ENCODE measurements around the gene ST6GALNAC6. TPM values are rescaled to one million over a fixed set of nuclear protein-coding genes. Genes with fewer than 3 reads are reported as not detected.

Gene ST6GALNAC6
- total and polyA plus RNA-seq, 10 of the 15 experiments (the other 5 are each of a cell fraction or from before 2014, with no cell fraction given) = 0.40 to 27.0 (median 16.8) TPM

DNA sequence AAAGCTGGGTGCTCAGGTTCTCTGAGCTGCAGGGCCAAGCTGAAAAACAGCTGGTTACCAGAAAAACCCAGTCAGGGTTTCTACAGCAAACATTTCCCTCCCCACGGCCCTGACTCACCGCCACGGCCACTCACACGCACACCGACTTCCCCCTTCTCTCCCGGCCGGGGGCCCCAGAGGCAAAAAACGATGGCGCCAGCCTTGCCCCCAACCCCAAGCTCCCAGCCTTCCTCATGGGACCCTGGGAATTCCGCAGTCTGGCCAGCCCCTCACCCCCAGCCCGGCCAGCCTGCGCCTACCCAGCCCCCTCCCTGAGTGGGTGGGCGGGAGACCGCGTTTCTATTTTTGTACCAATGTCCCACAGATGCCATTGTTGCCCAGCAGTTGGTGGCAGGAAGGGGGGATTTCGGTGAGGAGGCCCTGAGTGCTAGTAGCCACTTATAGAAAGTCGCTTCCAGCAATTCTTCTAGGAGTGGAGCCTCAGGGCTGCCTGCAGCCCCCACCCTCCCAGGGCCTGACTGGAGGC is 63.3 kb downstream of the ST6GALNAC6 start:
- ChIA-PET SMC1A (ENCODE audit: uncharacterized antibody, unreplicated experiment) (interaction anchor here (0.6 kb wide), 1 partner anchor 381 kb away, joined by 3 read pairs; no protein-coding TSS in a partner anchor), RAD21 (ENCODE audit: unreplicated experiment) (no interaction called here), POLR2A (no interaction called here), CTCF (no interaction called here)
- Histone ChIP-seq H3K4me1 (ENCODE audit: control insufficient read depth, insufficient read depth, low read length) (no peaks in the 10 kb centered on the region; the same call in 1 of the 2 replicates), H3K4me2 (ENCODE audit: control insufficient read depth, insufficient read depth) (no peak overlapping the region), H4K20me1 (ENCODE audit: control insufficient read depth, insufficient read depth) (no peaks in the 10 kb centered on the region), H3K4me3 (no peak overlapping the region), H3K9me3 (replicated peaks; ENCODE audit: control insufficient read depth, insufficient read depth, low read length) (no peaks in the 10 kb centered on the region), H3K27ac (ENCODE audit: control insufficient read depth, insufficient read depth) (no peak overlapping the region), H2AFZ (ENCODE audit: control insufficient read depth, low read depth, low read length) (no peak overlapping the region), H3K79me2 (ENCODE audit: control insufficient read depth, insufficient read depth, low read length) (no peaks in the 10 kb centered on the region), H3K27me3 (replicated peaks in 1 of 2; ENCODE audit: control insufficient read depth in 2 of 2, insufficient read depth in 2 of 2, low read length in 1 of 2) (no peaks in the 10 kb centered on the region; a peak in 1 of 4 replicates), H3K36me3 (ENCODE audit: control insufficient read depth in 2 of 2, insufficient read depth in 2 of 2, low read length in 1 of 2) (no peaks in the 10 kb centered on the region), H3K9ac (ENCODE audit: control insufficient read depth, insufficient read depth, low read length) (no peak overlapping the region)
- BruUV-seq (replicated peaks) = no TSS peak
- in situ Hi-C loops (cut with MboI) = no loop called here
- FAIRE-seq (no peak), DNase-seq (ENCODE audit: low read depth, low spot score) (no peak), ATAC-seq (no peak)
- no peak for TF ChIP-seq CBX5 (IDR thresholded peaks at IDR 0.05; ENCODE audit: low read depth)
- no peak for TF ChIP-seq POLR2AphosphoS5 (IDR thresholded peaks at IDR 0.05; ENCODE audit: low read length)
- TF ChIP-seq RBBP5 (conservative IDR thresholded peaks at IDR 0.05) = no peak
- TF ChIP-seq POLR2A (IDR thresholded peaks at IDR 0.05; ENCODE audit: low read depth, low read length) = no peak
- no peak for TF ChIP-seq JUND (IDR thresholded peaks at IDR 0.05; ENCODE audit: low read depth, low read length)
- TF ChIP-seq SRF (IDR thresholded peaks at IDR 0.05; ENCODE audit: low read depth in 2 of 2, low read length in 2 of 2) = no peak
- no peak for TF ChIP-seq MTA2 (IDR thresholded peaks at IDR 0.05; ENCODE audit: low read depth)
- TF ChIP-seq JUNB (IDR thresholded peaks at IDR 0.05) = no peak
- TF ChIP-seq, protein P1, sequence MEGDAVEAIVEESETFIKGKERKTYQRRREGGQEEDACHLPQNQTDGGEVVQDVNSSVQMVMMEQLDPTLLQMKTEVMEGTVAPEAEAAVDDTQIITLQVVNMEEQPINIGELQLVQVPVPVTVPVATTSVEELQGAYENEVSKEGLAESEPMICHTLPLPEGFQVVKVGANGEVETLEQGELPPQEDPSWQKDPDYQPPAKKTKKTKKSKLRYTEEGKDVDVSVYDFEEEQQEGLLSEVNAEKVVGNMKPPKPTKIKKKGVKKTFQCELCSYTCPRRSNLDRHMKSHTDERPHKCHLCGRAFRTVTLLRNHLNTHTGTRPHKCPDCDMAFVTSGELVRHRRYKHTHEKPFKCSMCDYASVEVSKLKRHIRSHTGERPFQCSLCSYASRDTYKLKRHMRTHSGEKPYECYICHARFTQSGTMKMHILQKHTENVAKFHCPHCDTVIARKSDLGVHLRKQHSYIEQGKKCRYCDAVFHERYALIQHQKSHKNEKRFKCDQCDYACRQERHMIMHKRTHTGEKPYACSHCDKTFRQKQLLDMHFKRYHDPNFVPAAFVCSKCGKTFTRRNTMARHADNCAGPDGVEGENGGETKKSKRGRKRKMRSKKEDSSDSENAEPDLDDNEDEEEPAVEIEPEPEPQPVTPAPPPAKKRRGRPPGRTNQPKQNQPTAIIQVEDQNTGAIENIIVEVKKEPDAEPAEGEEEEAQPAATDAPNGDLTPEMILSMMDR (IDR thresholded peaks at IDR 0.05 in 2 of 3, conservative IDR thresholded peaks at IDR 0.05 in 1 of 3; ENCODE audit: control insufficient read depth in 2 of 3, extremely low read depth in 1 of 3, insufficient read depth in 1 of 3, low read depth in 3 of 3, low read length in 3 of 3) = no peak
- TF ChIP-seq, protein P2, sequence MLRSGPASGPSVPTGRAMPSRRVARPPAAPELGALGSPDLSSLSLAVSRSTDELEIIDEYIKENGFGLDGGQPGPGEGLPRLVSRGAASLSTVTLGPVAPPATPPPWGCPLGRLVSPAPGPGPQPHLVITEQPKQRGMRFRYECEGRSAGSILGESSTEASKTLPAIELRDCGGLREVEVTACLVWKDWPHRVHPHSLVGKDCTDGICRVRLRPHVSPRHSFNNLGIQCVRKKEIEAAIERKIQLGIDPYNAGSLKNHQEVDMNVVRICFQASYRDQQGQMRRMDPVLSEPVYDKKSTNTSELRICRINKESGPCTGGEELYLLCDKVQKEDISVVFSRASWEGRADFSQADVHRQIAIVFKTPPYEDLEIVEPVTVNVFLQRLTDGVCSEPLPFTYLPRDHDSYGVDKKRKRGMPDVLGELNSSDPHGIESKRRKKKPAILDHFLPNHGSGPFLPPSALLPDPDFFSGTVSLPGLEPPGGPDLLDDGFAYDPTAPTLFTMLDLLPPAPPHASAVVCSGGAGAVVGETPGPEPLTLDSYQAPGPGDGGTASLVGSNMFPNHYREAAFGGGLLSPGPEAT (IDR thresholded peaks at IDR 0.05; ENCODE audit: low read depth) = no peak
- no peak for TF ChIP-seq TARDBP (IDR thresholded peaks at IDR 0.05; ENCODE audit: borderline replicate concordance)
- no peak for TF ChIP-seq ESRRA (IDR thresholded peaks at IDR 0.05; ENCODE audit: low read length)
- TF ChIP-seq RB1 (IDR thresholded peaks at IDR 0.05; ENCODE audit: borderline replicate concordance) = no peak
- 4% methylated on average over 16 of the region's 17 CpGs for WGBS (ENCODE audit: insufficient coverage, insufficient replicate concordance, low lambda C conversion rate, missing lambda C conversion rate)
- intact Hi-C loops (cut with micrococcal nuclease; ENCODE audit: unreplicated experiment) = no loop called here

Small RNA genes lying within 50 kb of the gene (microRNA-seq; reads per million reads assigned to microRNA genes)
- not detected for gene MIR4672

Small RNA genes lying within 50 kb of the gene (small RNA-seq; reads per million reads assigned to genes)
- gene MIR4672 (0.12 reads per million), gene RNA5SP296 (not detected)

Other genes with a start within 250 kb of the ST6GALNAC6 start
Only the 7 nearest of the 17 such genes appear.
- 62.8 and 79.6 TPM in 2 replicates for gene FPGS, start 96.7 kb downstream of the ST6GALNAC6 start, total RNA-seq (2014; rRNA removed)
- gene FPGS, start 96.7 kb downstream of the ST6GALNAC6 start, total RNA-seq (2014; rRNA removed; fragmentation: Illumina TruSeq; extraction: Trizol) = 43.3 and 44.4 TPM in 2 replicates
- gene FPGS, start 96.7 kb downstream of the ST6GALNAC6 start, total RNA-seq (2021) = 89.3 and 98.3 TPM in 2 replicates
- 34.1 and 64.4 TPM in 2 replicates for gene FPGS, start 96.7 kb downstream of the ST6GALNAC6 start, polyA plus RNA-seq (2011; rRNA removed)
- 49.0 and 81.2 TPM in 2 replicates for gene FPGS, start 96.7 kb downstream of the ST6GALNAC6 start, polyA plus RNA-seq (2014; fragmentation: Illumina TruSeq; extraction: Trizol)
- gene FPGS, start 96.7 kb downstream of the ST6GALNAC6 start, polyA plus RNA-seq (2014; fragmentation: Nextera tagmentation; extraction: Ambion mirVana) = 1 to 10 TPM; 1.2 to 8.2 TPM
- 88.1 and 95.0 TPM in 2 replicates for gene FPGS, start 96.7 kb downstream of the ST6GALNAC6 start, polyA plus RNA-seq (2014; rRNA removed)
- 100 to 1,000 TPM; 112 to 127 TPM for gene FPGS, start 96.7 kb downstream of the ST6GALNAC6 start, polyA plus RNA-seq (2016; fragmentation: Nextera tagmentation; extraction: Ambion mirVana)
- gene ENG, start 44.9 kb downstream of the ST6GALNAC6 start, total RNA-seq (2014; rRNA removed) = 0.60 and 0.79 TPM in 2 replicates
- 0.64 and 1.0 TPM in 2 replicates for gene ENG, start 44.9 kb downstream of the ST6GALNAC6 start, total RNA-seq (2014; rRNA removed; fragmentation: Illumina TruSeq; extraction: Trizol)
- 9.1 and 10.1 TPM in 2 replicates for gene ENG, start 44.9 kb downstream of the ST6GALNAC6 start, total RNA-seq (2021)
- gene ENG, start 44.9 kb downstream of the ST6GALNAC6 start, polyA plus RNA-seq (2011; rRNA removed) = 0.16 and 0.18 TPM in 2 replicates
- gene ENG, start 44.9 kb downstream of the ST6GALNAC6 start, polyA plus RNA-seq (2014; fragmentation: Illumina TruSeq; extraction: Trizol) = 0.98 and 3.0 TPM in 2 replicates
- gene ENG, start 44.9 kb downstream of the ST6GALNAC6 start, polyA plus RNA-seq (2014; fragmentation: Nextera tagmentation; extraction: Ambion mirVana) = under 1 TPM; 0.14 to 0.24 TPM
- gene ENG, start 44.9 kb downstream of the ST6GALNAC6 start, polyA plus RNA-seq (2014; rRNA removed) = 3.3 and 4.2 TPM in 2 replicates
- gene ENG, start 44.9 kb downstream of the ST6GALNAC6 start, polyA plus RNA-seq (2016; fragmentation: Nextera tagmentation; extraction: Ambion mirVana) = 1 to 10 TPM; 4.2 to 5.0 TPM
- gene AK1, start 21.9 kb downstream of the ST6GALNAC6 start, total RNA-seq (2014; rRNA removed) = 0.87 and 3.1 TPM in 2 replicates
- gene AK1, start 21.9 kb downstream of the ST6GALNAC6 start, total RNA-seq (2014; rRNA removed; fragmentation: Illumina TruSeq; extraction: Trizol) = 0.14 and 1.8 TPM in 2 replicates
- gene AK1, start 21.9 kb downstream of the ST6GALNAC6 start, total RNA-seq (2021) = 2.1 and 2.2 TPM in 2 replicates
- gene AK1, start 21.9 kb downstream of the ST6GALNAC6 start, polyA plus RNA-seq (2011; rRNA removed) = 0.98 and 1.8 TPM in 2 replicates
- 1.3 and 1.8 TPM in 2 replicates for gene AK1, start 21.9 kb downstream of the ST6GALNAC6 start, polyA plus RNA-seq (2014; fragmentation: Illumina TruSeq; extraction: Trizol)
- gene AK1, start 21.9 kb downstream of the ST6GALNAC6 start, polyA plus RNA-seq (2014; fragmentation: Nextera tagmentation; extraction: Ambion mirVana) = 1 to 10 TPM in 1 of 2 experiments, under 1 TPM in 1; 0.23 to 1.4 TPM
- 2.1 and 4.7 TPM in 2 replicates for gene AK1, start 21.9 kb downstream of the ST6GALNAC6 start, polyA plus RNA-seq (2014; rRNA removed)
- gene AK1, start 21.9 kb downstream of the ST6GALNAC6 start, polyA plus RNA-seq (2016; fragmentation: Nextera tagmentation; extraction: Ambion mirVana) = 1 to 10 TPM; 1.4 to 2.2 TPM
- gene ST6GALNAC4, start 17.4 kb upstream of the ST6GALNAC6 start, total RNA-seq (2014; rRNA removed) = 48.3 and 57.4 TPM in 2 replicates
- 20.7 and 23.7 TPM in 2 replicates for gene ST6GALNAC4, start 17.4 kb upstream of the ST6GALNAC6 start, total RNA-seq (2014; rRNA removed; fragmentation: Illumina TruSeq; extraction: Trizol)
- gene ST6GALNAC4, start 17.4 kb upstream of the ST6GALNAC6 start, total RNA-seq (2021) = 56.1 and 64.1 TPM in 2 replicates
- gene ST6GALNAC4, start 17.4 kb upstream of the ST6GALNAC6 start, polyA plus RNA-seq (2011; rRNA removed) = 6.9 and 16.4 TPM in 2 replicates
- gene ST6GALNAC4, start 17.4 kb upstream of the ST6GALNAC6 start, polyA plus RNA-seq (2014; fragmentation: Illumina TruSeq; extraction: Trizol) = 3.0 and 13.5 TPM in 2 replicates
- gene ST6GALNAC4, start 17.4 kb upstream of the ST6GALNAC6 start, polyA plus RNA-seq (2014; fragmentation: Nextera tagmentation; extraction: Ambion mirVana) = 1 to 10 TPM; 4.2 to 6.6 TPM
- gene ST6GALNAC4, start 17.4 kb upstream of the ST6GALNAC6 start, polyA plus RNA-seq (2014; rRNA removed) = 63.2 and 68.1 TPM in 2 replicates
- 10 to 100 TPM; 46.7 to 49.9 TPM for gene ST6GALNAC4, start 17.4 kb upstream of the ST6GALNAC6 start, polyA plus RNA-seq (2016; fragmentation: Nextera tagmentation; extraction: Ambion mirVana)
- gene PIP5KL1, start 31.2 kb upstream of the ST6GALNAC6 start, total RNA-seq (2014; rRNA removed) = 0.40 TPM in 1 of 2 replicates, not detected in the other
- gene PIP5KL1, start 31.2 kb upstream of the ST6GALNAC6 start, total RNA-seq (2014; rRNA removed; fragmentation: Illumina TruSeq; extraction: Trizol) = 0.14 and 0.22 TPM in 2 replicates
- 0.32 and 0.64 TPM in 2 replicates for gene PIP5KL1, start 31.2 kb upstream of the ST6GALNAC6 start, total RNA-seq (2021)
- 0.12 and 0.50 TPM in 2 replicates for gene PIP5KL1, start 31.2 kb upstream of the ST6GALNAC6 start, polyA plus RNA-seq (2011; rRNA removed)
- 0.04 TPM in 1 of 2 replicates, not detected in the other for gene PIP5KL1, start 31.2 kb upstream of the ST6GALNAC6 start, polyA plus RNA-seq (2014; fragmentation: Illumina TruSeq; extraction: Trizol)
- not detected for gene PIP5KL1, start 31.2 kb upstream of the ST6GALNAC6 start, polyA plus RNA-seq (2014; fragmentation: Nextera tagmentation; extraction: Ambion mirVana)
- gene PIP5KL1, start 31.2 kb upstream of the ST6GALNAC6 start, polyA plus RNA-seq (2014; rRNA removed) = 0.55 and 0.67 TPM in 2 replicates
- under 1 TPM; 0.11 to 0.47 TPM for gene PIP5KL1, start 31.2 kb upstream of the ST6GALNAC6 start, polyA plus RNA-seq (2016; fragmentation: Nextera tagmentation; extraction: Ambion mirVana)
- gene DPM2, start 38.3 kb upstream of the ST6GALNAC6 start, total RNA-seq (2014; rRNA removed) = 36.3 and 40.3 TPM in 2 replicates
- 30.6 and 31.7 TPM in 2 replicates for gene DPM2, start 38.3 kb upstream of the ST6GALNAC6 start, total RNA-seq (2014; rRNA removed; fragmentation: Illumina TruSeq; extraction: Trizol)
- gene DPM2, start 38.3 kb upstream of the ST6GALNAC6 start, total RNA-seq (2021) = 40.7 and 44.0 TPM in 2 replicates
- 25.8 and 49.2 TPM in 2 replicates for gene DPM2, start 38.3 kb upstream of the ST6GALNAC6 start, polyA plus RNA-seq (2011; rRNA removed)
- gene DPM2, start 38.3 kb upstream of the ST6GALNAC6 start, polyA plus RNA-seq (2014; fragmentation: Illumina TruSeq; extraction: Trizol) = 24.3 and 45.4 TPM in 2 replicates
- 10 to 100 TPM; 22.7 to 24.2 TPM for gene DPM2, start 38.3 kb upstream of the ST6GALNAC6 start, polyA plus RNA-seq (2014; fragmentation: Nextera tagmentation; extraction: Ambion mirVana)
- gene DPM2, start 38.3 kb upstream of the ST6GALNAC6 start, polyA plus RNA-seq (2014; rRNA removed) = 54.3 and 56.5 TPM in 2 replicates
- 10 to 100 TPM; 76.7 to 77.9 TPM for gene DPM2, start 38.3 kb upstream of the ST6GALNAC6 start, polyA plus RNA-seq (2016; fragmentation: Nextera tagmentation; extraction: Ambion mirVana)
- gene EEIG1, start 81.4 kb upstream of the ST6GALNAC6 start, total RNA-seq (2014; rRNA removed) = 7.4 TPM in 2 replicates
- 8.5 and 9.5 TPM in 2 replicates for gene EEIG1, start 81.4 kb upstream of the ST6GALNAC6 start, total RNA-seq (2014; rRNA removed; fragmentation: Illumina TruSeq; extraction: Trizol)
- gene EEIG1, start 81.4 kb upstream of the ST6GALNAC6 start, total RNA-seq (2021) = 69.7 and 75.9 TPM in 2 replicates
- gene EEIG1, start 81.4 kb upstream of the ST6GALNAC6 start, polyA plus RNA-seq (2011; rRNA removed) = 3.3 and 6.6 TPM in 2 replicates
- gene EEIG1, start 81.4 kb upstream of the ST6GALNAC6 start, polyA plus RNA-seq (2014; fragmentation: Illumina TruSeq; extraction: Trizol) = 7.2 and 16.9 TPM in 2 replicates
- 1 to 10 TPM; 1.2 to 2.7 TPM for gene EEIG1, start 81.4 kb upstream of the ST6GALNAC6 start, polyA plus RNA-seq (2014; fragmentation: Nextera tagmentation; extraction: Ambion mirVana)
- gene EEIG1, start 81.4 kb upstream of the ST6GALNAC6 start, polyA plus RNA-seq (2014; rRNA removed) = 20.7 and 21.5 TPM in 2 replicates
- 10 to 100 TPM in 1 of 2 experiments, 1 to 10 TPM in 1; 8.5 to 12.9 TPM for gene EEIG1, start 81.4 kb upstream of the ST6GALNAC6 start, polyA plus RNA-seq (2016; fragmentation: Nextera tagmentation; extraction: Ambion mirVana)

All from GM12878 (cell line).